ENCODE data around the gene HYPK. TPM values are rescaled to one million over a fixed set of nuclear protein-coding genes. Genes with fewer than 3 reads are reported as not detected.

Gene HYPK
- total and polyA plus RNA-seq, 12 donors, result 3.7 to 31.5 (median 20.3) TPM

DNA sequence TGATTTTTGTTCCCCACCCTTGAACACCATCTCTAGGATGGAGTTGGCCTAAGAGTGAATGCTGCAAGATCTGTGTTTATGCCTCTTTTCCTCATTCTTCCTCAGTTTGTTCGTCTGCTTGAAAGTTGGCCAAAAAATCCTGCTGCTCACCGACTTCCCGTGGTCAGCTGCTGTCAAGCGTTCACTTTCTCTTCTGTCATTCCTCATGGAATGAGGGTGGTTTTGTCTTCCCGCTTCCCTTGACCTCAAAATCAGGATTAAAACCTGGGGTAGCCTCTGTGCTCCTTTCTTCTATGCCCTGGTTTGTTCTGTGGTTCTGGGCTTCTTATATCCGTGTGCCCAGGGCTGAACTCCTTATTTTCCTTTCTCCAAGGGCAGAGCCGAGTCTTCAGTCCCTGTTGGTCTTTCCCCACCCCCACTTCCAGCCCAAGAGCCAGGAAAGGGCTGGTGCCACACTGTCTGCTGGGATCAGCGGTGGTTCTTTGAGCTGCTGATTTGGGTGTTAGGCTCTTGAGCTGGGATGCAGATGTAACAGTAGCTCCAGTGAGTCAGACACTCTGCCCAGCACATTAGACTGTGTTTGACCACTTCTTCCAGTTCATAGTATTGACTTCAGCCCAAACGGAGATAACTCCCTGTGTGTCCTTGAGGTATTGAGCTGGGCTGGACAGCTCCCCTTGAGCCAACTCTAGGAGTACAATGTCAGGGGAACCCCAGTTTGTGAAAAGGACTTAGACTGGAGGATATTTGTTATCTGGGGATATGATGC lies 5.9 kb upstream of the HYPK start:
- intact Hi-C loops (cut with DNase I), result no loop called here
- Histone ChIP-seq H3K27ac (peak overlapping the region in 3 of 5 donors; percentile 89 to 98 (median 96)), H3K9me3 (replicated peaks in 1 of 3) (no peaks in the 10 kb centered on the region), H3K4me1 (replicated peaks in 1 of 2) (peaks cover 20 to 50% of the 10 kb centered on the region in 2 donors), H3K4me3 (peak overlapping the region in 1 of 4 donors; percentile 70), H3K27me3 (no peaks in the 10 kb centered on the region), H3K36me3 (replicated peaks in 1 of 2) (peaks cover 0 to 54% of the 10 kb centered on the region in 2 donors)
- peak in 6 of 7 donors; percentile 46 to 70 (median 58) for DNase-seq
- TF ChIP-seq, protein P1, sequence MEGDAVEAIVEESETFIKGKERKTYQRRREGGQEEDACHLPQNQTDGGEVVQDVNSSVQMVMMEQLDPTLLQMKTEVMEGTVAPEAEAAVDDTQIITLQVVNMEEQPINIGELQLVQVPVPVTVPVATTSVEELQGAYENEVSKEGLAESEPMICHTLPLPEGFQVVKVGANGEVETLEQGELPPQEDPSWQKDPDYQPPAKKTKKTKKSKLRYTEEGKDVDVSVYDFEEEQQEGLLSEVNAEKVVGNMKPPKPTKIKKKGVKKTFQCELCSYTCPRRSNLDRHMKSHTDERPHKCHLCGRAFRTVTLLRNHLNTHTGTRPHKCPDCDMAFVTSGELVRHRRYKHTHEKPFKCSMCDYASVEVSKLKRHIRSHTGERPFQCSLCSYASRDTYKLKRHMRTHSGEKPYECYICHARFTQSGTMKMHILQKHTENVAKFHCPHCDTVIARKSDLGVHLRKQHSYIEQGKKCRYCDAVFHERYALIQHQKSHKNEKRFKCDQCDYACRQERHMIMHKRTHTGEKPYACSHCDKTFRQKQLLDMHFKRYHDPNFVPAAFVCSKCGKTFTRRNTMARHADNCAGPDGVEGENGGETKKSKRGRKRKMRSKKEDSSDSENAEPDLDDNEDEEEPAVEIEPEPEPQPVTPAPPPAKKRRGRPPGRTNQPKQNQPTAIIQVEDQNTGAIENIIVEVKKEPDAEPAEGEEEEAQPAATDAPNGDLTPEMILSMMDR (IDR thresholded peaks at IDR 0.05), result no peak
- TF ChIP-seq POLR2A (IDR thresholded peaks at IDR 0.05), result peak in 1 of 2 donors; percentile 58
- 57 to 65% (median 63%) methylated on average over 9 of the region's 9 CpGs for WGBS, 4 donors

DNA sequence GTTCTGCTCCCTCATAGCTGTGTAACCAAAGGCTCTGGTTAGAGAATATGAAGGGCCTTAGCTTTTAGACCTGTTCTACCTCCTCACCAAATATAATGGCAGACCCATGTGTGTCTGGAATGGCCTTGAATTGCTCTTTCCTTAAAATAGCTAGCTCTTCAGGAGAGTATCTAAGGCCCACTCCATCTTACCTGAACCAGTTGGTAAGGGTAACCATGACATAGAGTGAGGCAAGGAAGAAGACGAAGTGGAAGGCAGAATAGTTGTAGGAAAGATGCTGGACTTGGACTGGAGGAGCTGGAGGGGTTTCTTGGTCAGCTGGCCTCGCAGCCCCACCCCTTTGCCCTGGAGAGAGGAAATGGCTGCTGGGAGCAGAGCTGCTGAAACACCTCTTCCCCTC lies 5.2 kb upstream of the HYPK start:
- WGBS, 4 donors, result 78 to 100% (median 88%) methylated on average over 2 of the region's 2 CpGs
- intact Hi-C loops (cut with DNase I), result no loop called here
- Histone ChIP-seq H3K4me1 (replicated peaks in 1 of 2) (peaks cover 24 to 53% of the 10 kb centered on the region in 2 donors), H3K36me3 (replicated peaks in 1 of 2) (peaks cover 0 to 55% of the 10 kb centered on the region in 2 donors), H3K9me3 (replicated peaks in 1 of 3) (no peaks in the 10 kb centered on the region), H3K27ac (peak overlapping the region in 3 of 5 donors; percentile 4 to 98 (median 75)), H3K4me3 (no peak overlapping the region), H3K27me3 (no peaks in the 10 kb centered on the region)
- TF ChIP-seq, protein P1 (IDR thresholded peaks at IDR 0.05), result no peak
- no peak for TF ChIP-seq POLR2A (IDR thresholded peaks at IDR 0.05)
- DNase-seq, result no peak

DNA sequence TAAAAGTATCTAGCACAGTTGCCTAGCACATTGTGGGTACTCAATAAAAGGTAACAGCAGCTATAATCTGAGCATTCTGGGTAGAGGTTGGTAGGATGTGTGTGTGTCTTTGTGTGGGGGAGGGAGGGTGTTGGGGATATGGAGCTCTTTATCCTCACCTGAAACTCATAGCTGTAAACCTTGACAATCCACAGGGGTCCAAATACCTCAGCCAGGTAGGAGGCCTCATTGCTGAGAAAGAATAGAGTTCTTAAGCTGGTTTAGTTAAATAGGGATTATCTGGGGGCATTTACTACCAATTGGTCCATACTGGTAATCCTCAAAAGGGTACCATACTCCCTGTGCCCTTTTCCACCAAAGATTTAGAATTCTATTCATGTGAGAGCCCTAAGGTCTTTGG lies 4.4 kb upstream of the HYPK start:
- DNase-seq, result no peak
- H3K27me3 ChIP-seq, result no peaks in the 10 kb centered on the region
- H3K4me3 ChIP-seq, result no peak overlapping the region
- no peak for TF ChIP-seq POLR2A (IDR thresholded peaks at IDR 0.05)
- TF ChIP-seq, protein P1 (IDR thresholded peaks at IDR 0.05), result no peak
- H3K9me3 ChIP-seq (replicated peaks in 1 of 3), result no peaks in the 10 kb centered on the region
- intact Hi-C loops (cut with DNase I), result no loop called here
- H3K4me1 ChIP-seq (replicated peaks in 1 of 2), result peaks cover 24 to 54% of the 10 kb centered on the region in 2 donors
- H3K27ac ChIP-seq, result peak overlapping the region in 1 of 5 donors; percentile 0
- peaks cover 0 to 55% of the 10 kb centered on the region in 2 donors for H3K36me3 ChIP-seq (replicated peaks in 1 of 2)

DNA sequence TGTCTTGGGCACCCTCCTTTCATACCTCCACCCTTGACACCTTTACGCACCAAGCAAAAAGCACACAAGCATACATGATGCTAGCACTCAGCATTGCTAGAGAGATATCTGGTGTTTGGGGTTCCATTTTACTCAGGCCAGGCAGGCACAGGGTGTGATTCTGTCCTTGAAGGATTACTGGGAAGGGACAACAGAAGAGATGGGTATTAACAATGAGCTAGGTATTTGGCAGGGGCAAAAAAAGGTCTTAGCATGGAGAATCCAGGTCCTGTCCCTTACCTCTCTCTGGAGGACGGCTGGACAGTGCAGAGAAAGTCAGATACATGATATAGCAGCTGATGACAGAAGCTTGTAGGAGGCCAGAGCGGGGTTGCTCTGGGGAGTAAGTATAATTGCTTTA lies 3.8 kb upstream of the HYPK start:
- Histone ChIP-seq H3K9me3 (replicated peaks in 1 of 3) (no peaks in the 10 kb centered on the region), H3K4me1 (replicated peaks in 1 of 2) (peaks cover 29 to 59% of the 10 kb centered on the region in 2 donors), H3K36me3 (replicated peaks in 1 of 2) (peaks cover 0 to 57% of the 10 kb centered on the region in 2 donors), H3K4me3 (no peak overlapping the region), H3K27me3 (no peaks in the 10 kb centered on the region), H3K27ac (peak overlapping the region in 1 of 5 donors; percentile 0)
- no peak for DNase-seq
- TF ChIP-seq, protein P1 (IDR thresholded peaks at IDR 0.05), result no peak
- TF ChIP-seq POLR2A (IDR thresholded peaks at IDR 0.05), result no peak
- intact Hi-C loops (cut with DNase I), result no loop called here
- WGBS, 4 donors, result 86 to 100% (median 90%) methylated on average over 3 of the region's 3 CpGs

Measured in adrenal gland (tissue), 12 donors.